AG04449 (cell line): ENCODE results near the gene MTHFR.

Experiments
- CTCF ChIA-PET: fragments of 350-600 bp; formaldehyde crosslinking; extraction: SDS; loops from one replicate; lab custom pipeline; 2021; ENCODE audit warnings: antibody characterized with exemption; lab: Yijun Ruan, JAX
- POLR2A ChIA-PET: fragments of 400-600, 350-600 bp; formaldehyde crosslinking; extraction: SDS; loops from one replicate; lab custom pipeline; 2020; ENCODE audit warnings: antibody characterized with exemption, inconsistent platforms; lab: Yijun Ruan, JAX
- DNase-seq: peaks from one replicate; pipeline ENCODE4 v3.0.0-alpha.2; 2010; ENCODE audit warnings: low read depth, low spot score
- H3K4me3 ChIP-seq: 2 replicates; pipeline ENCODE4 v1.5.1; 2011; ENCODE audit warnings: low read depth, mild to moderate bottlenecking, control low read depth, low read length
- CTCF ChIP-seq: IDR thresholded peaks from one replicate; pipeline ENCODE4 v1.5.1; 2011; ENCODE audit warnings: mild to moderate bottlenecking, moderate library complexity, low read length, control low read depth, inconsistent platforms; ENCODE audit not compliant: insufficient read depth; ENCODE audit errors: missing control alignments

The MTHFR gene

GRCh38 chr1:11777658-11778322 is 28.0 kb downstream of the MTHFR start:
- TF ChIP-seq CTCF = no peak
- DNase-seq = no peak
- ChIA-PET CTCF (no interaction called here), POLR2A (no interaction called here)
- H3K4me3 ChIP-seq = no peak overlapping the region

- no peak overlapping the region for H3K4me3 ChIP-seq
- ChIA-PET POLR2A (no interaction called here), CTCF (interaction anchor here (2.0 kb wide), 1 partner anchor 19 kb away, joined by 4 read pairs; no protein-coding TSS in a partner anchor)
- DNase-seq = no peak
- TF ChIP-seq CTCF = no peak
Observed at GRCh38 chr1:11774753-11775152, 31.0 kb downstream of the MTHFR start.

GRCh38 chr1:11772458-11772857 is 33.3 kb downstream of the MTHFR start:
- ChIA-PET CTCF (interaction anchor here (0.7 to 2.7 kb wide), 2 partner anchors 10 to 14 kb away, joined by 3 to 13 read pairs; no protein-coding TSS in a partner anchor), POLR2A (no interaction called here)
- TF ChIP-seq CTCF = no peak
- no peak for DNase-seq
- H3K4me3 ChIP-seq = no peak overlapping the region

- ChIA-PET POLR2A (no interaction called here), CTCF (interaction anchor here (0.7 to 2.7 kb wide), 3 partner anchors 8 to 15 kb away, joined by 3 to 13 read pairs (median 3); no protein-coding TSS in a partner anchor)
Observed at GRCh38 chr1:11771481-11772043, 34.2 kb downstream of the MTHFR start.

GRCh38 chr1:11770011-11770410 is 35.8 kb downstream of the MTHFR start:
- POLR2A ChIA-PET = no interaction called here

More at GRCh38 chr1:11771481-11772043, 34.2 kb downstream of the MTHFR start:
- no peak for DNase-seq
- TF ChIP-seq CTCF = no peak
- no peak overlapping the region for H3K4me3 ChIP-seq

GRCh38 chr1:11769274-11769673 is 36.5 kb downstream of the MTHFR start:
- no peak overlapping the region for H3K4me3 ChIP-seq
- DNase-seq = no peak
- no peak for TF ChIP-seq CTCF
- POLR2A ChIA-PET = no interaction called here
- CTCF ChIA-PET = no interaction called here

More at GRCh38 chr1:11770011-11770410, 35.8 kb downstream of the MTHFR start:
- no peak for DNase-seq
- CTCF ChIA-PET = no interaction called here
- TF ChIP-seq CTCF = no peak
- no peak overlapping the region for H3K4me3 ChIP-seq
